ENCODE data around the gene NPHS1. TPM values are rescaled to one million over a fixed set of nuclear protein-coding genes. Genes with fewer than 3 reads are reported as not detected.
A peak's percentile ranks its signal among the peaks of the same experiment; 100 is the strongest.

The NPHS1 gene
- total and polyA plus RNA-seq, 2 of the 8 experiments (the other 6 are each of a cell fraction or from before 2014, with no cell fraction given), result 1.3 to 1.4 TPM

- Histone ChIP-seq H3K56ac (replicated peaks; ENCODE audit: insufficient read length, low read depth, low read length) (peak overlapping the region; percentile 39), H2AK5ac (ENCODE audit: low read depth, low read length) (0 out of 2 replicates have a peak overlapping the region, but pooled peaks have one; percentile 82), H3K4me2 (ENCODE audit: insufficient read depth in 1 of 2, low read depth in 2 of 2, low read length in 2 of 2) (peak overlapping the region; percentile 73 to 89), H3K9me3 (ENCODE audit: insufficient read depth in 2 of 2, low read depth in 1 of 2, low read length in 1 of 2) (no peaks in the 10 kb centered on the region), H3K27me3 (replicated peaks in 1 of 4; ENCODE audit: control insufficient read depth in 3 of 4, extremely low read depth in 1 of 4, insufficient read depth in 3 of 4, low read length in 3 of 4) (peaks cover 6 to 23% (median 20%) of the 10 kb centered on the region in 4 experiments), H3K9ac (replicated peaks in 1 of 4; ENCODE audit: extremely low read depth in 1 of 4, low read depth in 3 of 4, low read length in 3 of 4) (no peak overlapping the region), H3K79me2 (ENCODE audit: control insufficient read depth in 1 of 2, insufficient read depth in 2 of 2, low read length in 2 of 2) (no peaks in the 10 kb centered on the region), H3K4me1 (replicated peaks in 1 of 4; ENCODE audit: control insufficient read depth in 3 of 4, insufficient read depth in 4 of 4, low read length in 3 of 4) (peaks cover 0 to 9% (median 4%) of the 10 kb centered on the region in 4 experiments; a peak in 5 of 7 replicates), H3K23ac (ENCODE audit: insufficient read length) (no peak overlapping the region), H3K18ac (ENCODE audit: extremely low read depth, low read length) (peak overlapping the region; percentile 60), H4K91ac (replicated peaks; ENCODE audit: insufficient read length, low read length) (no peak overlapping the region), H3K23me2 (ENCODE audit: low read depth, low read length) (peaks cover 11% of the 10 kb centered on the region; the same call in 1 of the 2 replicates), H3K79me1 (ENCODE audit: low read depth, low read length) (no peaks in the 10 kb centered on the region), H3K36me3 (ENCODE audit: control insufficient read depth in 2 of 4, insufficient read depth in 4 of 4, low read length in 3 of 4) (no peaks in the 10 kb centered on the region), H2AFZ (ENCODE audit: low read length) (no peak overlapping the region), H4K5ac (ENCODE audit: insufficient read length, low read depth, low read length) (no peak overlapping the region), H2BK15ac (ENCODE audit: low read length) (no peak overlapping the region), H3K4ac (replicated peaks; ENCODE audit: insufficient read length, low read depth, low read length) (no peak overlapping the region), H2BK120ac (replicated peaks; ENCODE audit: low read depth, low read length) (no peak overlapping the region), H4K20me1 (replicated peaks in 1 of 2; ENCODE audit: control insufficient read depth in 1 of 2, insufficient read depth in 2 of 2, low read length in 2 of 2) (no peaks in the 10 kb centered on the region), H2BK20ac (ENCODE audit: low read length) (no peak overlapping the region), H2BK12ac (ENCODE audit: low read depth, low read length) (no peak overlapping the region), H3K14ac (ENCODE audit: insufficient read length) (no peak overlapping the region), H3K27ac (ENCODE audit: low read depth, low read length) (no peak overlapping the region), H3K4me3 (ENCODE audit: extremely low read depth in 1 of 4, insufficient read depth in 2 of 4, low read depth in 3 of 4, low read length in 4 of 4) (peak overlapping the region; percentile 16 to 59 (median 24); a peak in 7 of 8 replicates), H4K8ac (ENCODE audit: extremely low read depth, insufficient read depth, low read length) (no peak overlapping the region; the same call in 1 of the 2 replicates), H2BK5ac (ENCODE audit: low read depth, low read length) (no peak overlapping the region)
- WGBS, 2 experiments (ENCODE audit: extremely low coverage in 1 of 2, insufficient coverage in 1 of 2, insufficient read length in 1 of 2, insufficient replicate concordance in 2 of 2, low coverage in 1 of 2, low lambda C conversion rate in 2 of 2, missing lambda C conversion rate in 1 of 2), result 29% methylated on average over 36 of the region's 39 CpGs; no CpG with 5 or more reads in 1 of the 2 experiments
- no peak for FAIRE-seq
- ChIA-PET CTCF (ENCODE audit: partially characterized antibody) (interaction anchor here (0.6 to 3.6 kb wide), 5 partner anchors 9 to 118 kb away, joined by 3 to 13 read pairs (median 3); no protein-coding TSS in a partner anchor), POLR2A (ENCODE audit: partially characterized antibody) (interaction anchor here (0.7 to 1.2 kb wide), 4 partner anchors 9 to 79 kb away, joined by 3 to 5 read pairs (median 4); no protein-coding TSS in a partner anchor)
- no peak for DNase-seq (ENCODE audit: low read depth in 1 of 2, low spot score in 2 of 2)
- TF ChIP-seq RBBP5 (IDR thresholded peaks at IDR 0.05; ENCODE audit: borderline replicate concordance, low read depth, low read length) (no peak), RNF2 (IDR thresholded peaks at IDR 0.05; ENCODE audit: borderline replicate concordance, low read depth, low read length, missing control alignments, poor library complexity, severe bottlenecking) (peak; percentile 23), EZH2 (IDR thresholded peaks at IDR 0.05; ENCODE audit: low read depth, low read length, severe bottlenecking) (peak; percentile 36), CREB1 (IDR thresholded peaks at IDR 0.05) (no peak), HDAC6 (IDR thresholded peaks at IDR 0.05; ENCODE audit: low read depth, low read length) (no peak), CTCF (IDR thresholded peaks at IDR 0.05; ENCODE audit: control extremely low read depth in 1 of 3, insufficient read depth in 1 of 3, low read depth in 1 of 3, low read length in 3 of 3) (0 out of 4 replicates have a peak, but pooled peaks of 1 of the 3 experiments have one; percentile 5)
Measured at GRCh38 chr19:35796645-35797542, 55.4 kb downstream of the NPHS1 start.
